Epidermal melanocyte (primary cell): ENCODE results near the gene UNC93B1.
"Not testable (repeated sequence)": the region's sequence is repeated elsewhere in the genome, so short reads cannot be mapped to it uniquely, and the experiment has no call there.

Experiments
- DNase-seq: peaks from one replicate; pipeline ENCODE4 v3.0.0; 2011; ENCODE audit warnings: low spot score; ENCODE audit not compliant: insufficient read length

The UNC93B1 gene

GRCh38 chr11:68010090-68011041, 6.5 kb upstream of the UNC93B1 start, which contains the start of gene ALDH3B1:
Gene ALDH3B1, plus strand, starts transcription at chr11:68010327. Its CDS starts 4,971 bp downstream, at chr11:68015298.
- peak; percentile 77 for DNase-seq

- DNase-seq = no peak
These were observed 5.6 kb upstream of the UNC93B1 start for GRCh38 chr11:68009391-68010089.

GRCh38 chr11:68008381-68009337, 4.8 kb upstream of the UNC93B1 start:
- DNase-seq = no peak

GRCh38 chr11:68007498-68008380, 3.8 kb upstream of the UNC93B1 start:
- no peak for DNase-seq

- DNase-seq = no peak
These were observed 2.8 kb upstream of the UNC93B1 start for GRCh38 chr11:68006606-68007166.

- DNase-seq = no peak
These were observed 846 bp upstream of the UNC93B1 start for GRCh38 chr11:68004551-68005335.

- no peak for DNase-seq
These were observed 705 bp downstream of the UNC93B1 start for GRCh38 chr11:68002938-68003845.

GRCh38 chr11:68002575-68002937, 1.3 kb downstream of the UNC93B1 start:
- DNase-seq = no peak

- DNase-seq = no peak
These were observed 4.2 kb downstream of the UNC93B1 start for GRCh38 chr11:67999704-68000103.

GRCh38 chr11:67999201-67999629, 4.7 kb downstream of the UNC93B1 start:
- DNase-seq = no peak

- no peak for DNase-seq
These were observed 5.5 kb downstream of the UNC93B1 start for GRCh38 chr11:67998150-67999045.

GRCh38 chr11:67997475-67997921, 6.4 kb downstream of the UNC93B1 start:
- no peak for DNase-seq

GRCh38 chr11:67996622-67997474, 7.0 kb downstream of the UNC93B1 start:
- DNase-seq = no peak

GRCh38 chr11:67996051-67996450, 7.8 kb downstream of the UNC93B1 start:
- DNase-seq = no peak

- not testable (repeated sequence) for DNase-seq
These were observed 8.3 kb downstream of the UNC93B1 start for GRCh38 chr11:67995579-67995978.

GRCh38 chr11:67995129-67995528, 8.8 kb downstream of the UNC93B1 start:
- not testable (repeated sequence) for DNase-seq
